ENCODE measurements around the gene TMUB1.

The TMUB1 gene

GRCh38 chr7:151120896-151121295 is 37.6 kb upstream of the TMUB1 start:
- no peak for DNase-seq

- no peak for DNase-seq
Measured at GRCh38 chr7:151119902-151120301, 36.6 kb upstream of the TMUB1 start.

- DNase-seq, result no peak
Measured at GRCh38 chr7:151119055-151119415, 35.7 kb upstream of the TMUB1 start.

GRCh38 chr7:151118108-151119054 is 35.1 kb upstream of the TMUB1 start:
- no peak for DNase-seq

- no peak for DNase-seq
Measured at GRCh38 chr7:151117565-151117964, 34.3 kb upstream of the TMUB1 start.

- DNase-seq, result no peak
Measured at GRCh38 chr7:151116603-151117440, 33.5 kb upstream of the TMUB1 start.

- no peak for DNase-seq
Measured at GRCh38 chr7:151115836-151116418, 32.6 kb upstream of the TMUB1 start.

- DNase-seq, result peak; percentile 10 to 11
Measured at GRCh38 chr7:151115121-151115835, 32.0 kb upstream of the TMUB1 start.

- DNase-seq, result no peak
Measured at GRCh38 chr7:151114151-151115090, 31.1 kb upstream of the TMUB1 start.

- no peak for DNase-seq
Measured at GRCh38 chr7:151113344-151114150, 30.3 kb upstream of the TMUB1 start.

GRCh38 chr7:151110941-151111645 is 27.8 kb upstream of the TMUB1 start:
- DNase-seq, result peak; percentile 51 to 78

GRCh38 chr7:151110236-151110940 is 27.1 kb upstream of the TMUB1 start:
- no peak for DNase-seq

GRCh38 chr7:151109094-151110048 is 26.1 kb upstream of the TMUB1 start:
- DNase-seq, result no peak

GRCh38 chr7:151107882-151108281 is 24.6 kb upstream of the TMUB1 start:
- no peak for DNase-seq

GRCh38 chr7:151104411-151105235 is 21.3 kb upstream of the TMUB1 start:
- DNase-seq, result no peak

- DNase-seq, result no peak
Measured at GRCh38 chr7:151103973-151104372, 20.7 kb upstream of the TMUB1 start.

- DNase-seq, result no peak
Measured at GRCh38 chr7:151102991-151103390, 19.7 kb upstream of the TMUB1 start.
